GM20431 (cell line): ENCODE data around the gene CMTM6.
"Not testable (repeated sequence)": the region's sequence is repeated elsewhere in the genome, so short reads cannot be mapped to it uniquely, and the experiment has no call there.

Source experiments
- in situ Hi-C: fragments of 300-500 bp; cut with MseI, MboI; formaldehyde crosslinking; loops from one replicate; pipeline ENCODE4 v1.15.0; 2020; ENCODE audit warnings: low sequenced_read_pairs; ENCODE audit not compliant: unreplicated experiment

Gene CMTM6, protein sequence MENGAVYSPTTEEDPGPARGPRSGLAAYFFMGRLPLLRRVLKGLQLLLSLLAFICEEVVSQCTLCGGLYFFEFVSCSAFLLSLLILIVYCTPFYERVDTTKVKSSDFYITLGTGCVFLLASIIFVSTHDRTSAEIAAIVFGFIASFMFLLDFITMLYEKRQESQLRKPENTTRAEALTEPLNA

DNA sequence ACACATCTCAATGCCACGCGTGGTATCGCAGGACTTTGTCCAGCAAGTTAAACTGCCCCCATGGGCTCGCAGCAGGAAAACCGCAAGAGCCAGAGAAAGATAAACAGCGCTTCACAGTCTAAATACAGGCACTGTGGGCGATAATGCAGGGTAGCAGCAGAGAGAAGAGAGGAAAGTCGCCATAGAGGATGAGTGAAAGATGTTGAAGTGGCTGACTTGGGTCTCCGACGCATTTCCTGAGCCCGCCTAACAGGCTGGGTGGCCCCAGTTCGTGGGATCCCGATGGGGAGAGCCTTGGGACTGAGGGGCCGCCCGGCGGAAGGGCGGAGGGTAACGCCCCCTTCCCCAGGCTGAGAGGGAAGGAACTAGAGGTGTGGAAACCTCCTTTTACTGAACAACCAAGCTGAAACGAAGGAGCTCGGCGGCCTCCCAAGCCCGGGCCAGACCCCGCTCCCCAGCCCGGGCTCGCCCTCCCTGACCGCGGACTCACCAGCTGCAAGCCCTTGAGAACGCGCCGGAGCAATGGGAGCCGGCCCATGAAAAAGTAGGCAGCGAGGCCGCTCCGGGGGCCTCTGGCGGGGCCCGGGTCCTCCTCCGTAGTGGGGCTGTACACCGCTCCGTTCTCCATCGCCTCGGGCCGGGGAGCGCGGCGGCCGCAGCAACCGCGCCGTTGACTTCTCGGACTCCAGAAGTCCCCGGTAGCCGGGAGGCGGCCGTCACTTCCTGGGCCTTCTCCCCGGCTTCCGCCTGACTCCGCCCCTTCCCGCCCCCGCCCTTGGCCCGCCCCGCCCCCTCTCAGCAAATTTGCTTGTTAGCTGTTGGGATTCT, at the start of gene CMTM6:
CMTM6 (minus strand) TSS at position 735 of the 828 bp plus-strand sequence; CDS start at position 628, 107 bp downstream.
- in situ Hi-C loops, result loop anchor here (10.0 kb wide), 1 partner anchor 162 kb away; no protein-coding TSS in a partner anchor

DNA sequence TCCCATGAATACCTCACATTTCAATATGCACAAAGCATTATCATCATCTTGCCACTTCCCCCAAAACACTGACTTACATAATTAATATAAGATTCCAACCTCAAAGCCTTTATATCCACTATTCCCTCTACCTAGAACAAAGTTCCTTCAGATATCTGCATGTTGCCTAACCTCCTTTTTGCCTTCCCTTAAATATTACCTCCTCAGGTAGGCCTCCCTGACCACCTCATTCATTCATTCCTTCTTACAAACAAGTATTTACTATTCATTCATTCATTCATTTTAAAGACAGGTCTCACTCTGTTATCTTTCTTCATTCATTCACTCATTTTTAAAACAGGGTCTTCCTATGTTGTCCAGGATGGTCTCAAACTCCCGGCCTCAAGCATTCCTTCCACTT, 49.4 kb upstream of the CMTM6 start:
- in situ Hi-C loops, result no loop called here

DNA sequence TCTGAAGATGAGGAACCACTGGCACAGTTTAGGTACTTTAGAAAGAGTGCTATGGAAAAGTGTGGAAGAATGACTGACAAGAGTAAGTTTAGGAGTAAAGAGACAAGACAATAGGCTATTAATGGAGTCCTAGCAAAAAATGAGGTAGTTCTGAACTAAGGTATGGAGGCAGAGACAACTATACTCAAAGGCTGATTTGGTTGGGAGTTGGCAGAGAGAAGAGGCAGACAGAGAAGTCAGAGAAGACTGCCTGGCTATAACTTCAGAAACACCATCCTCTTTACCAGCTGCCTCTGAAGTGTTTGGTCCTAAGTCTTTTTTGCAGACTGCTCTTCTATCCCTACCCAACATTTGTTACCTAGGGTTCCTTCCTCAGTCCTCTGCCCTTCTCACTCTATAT, 48.8 kb upstream of the CMTM6 start:
- in situ Hi-C loops, result no loop called here

DNA sequence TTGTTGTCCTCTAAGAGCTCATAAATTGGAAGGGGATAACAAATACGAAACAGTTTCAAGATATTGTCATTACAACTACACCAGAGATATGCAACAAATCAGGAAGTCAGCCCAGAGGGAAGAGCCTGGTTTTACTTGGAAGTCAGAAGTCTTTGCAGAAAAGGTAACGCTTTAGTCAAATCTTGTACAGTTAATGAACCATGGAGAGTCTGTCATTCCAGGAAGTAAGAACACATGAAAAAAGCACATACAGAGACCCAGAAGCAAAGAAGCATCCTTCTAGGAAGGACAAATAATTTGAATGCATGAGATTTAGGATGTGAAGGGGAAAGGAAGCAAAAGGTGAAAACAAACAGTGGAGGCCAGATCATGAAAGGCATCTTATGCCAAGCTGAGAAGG, 48.4 kb upstream of the CMTM6 start:
- in situ Hi-C loops, result no loop called here

DNA sequence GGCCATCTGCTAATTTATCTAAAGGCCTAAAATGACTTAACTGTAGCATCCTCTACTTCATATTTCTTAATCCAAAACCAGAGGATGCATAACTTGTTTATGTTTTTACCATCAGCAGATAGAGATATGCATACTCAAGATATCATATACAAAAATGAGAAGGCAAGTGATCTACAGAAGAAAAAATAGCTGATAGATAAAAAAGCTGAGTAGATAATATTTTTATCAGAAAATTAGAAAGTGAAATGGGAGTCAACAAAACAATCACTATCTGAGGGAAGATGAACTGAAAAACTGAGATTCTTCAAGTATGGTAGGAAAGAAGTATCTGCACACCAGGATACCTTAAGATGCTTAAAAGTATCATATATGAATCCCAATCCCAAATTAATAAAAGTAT, 42.7 kb upstream of the CMTM6 start:
- in situ Hi-C loops, result no loop called here

DNA sequence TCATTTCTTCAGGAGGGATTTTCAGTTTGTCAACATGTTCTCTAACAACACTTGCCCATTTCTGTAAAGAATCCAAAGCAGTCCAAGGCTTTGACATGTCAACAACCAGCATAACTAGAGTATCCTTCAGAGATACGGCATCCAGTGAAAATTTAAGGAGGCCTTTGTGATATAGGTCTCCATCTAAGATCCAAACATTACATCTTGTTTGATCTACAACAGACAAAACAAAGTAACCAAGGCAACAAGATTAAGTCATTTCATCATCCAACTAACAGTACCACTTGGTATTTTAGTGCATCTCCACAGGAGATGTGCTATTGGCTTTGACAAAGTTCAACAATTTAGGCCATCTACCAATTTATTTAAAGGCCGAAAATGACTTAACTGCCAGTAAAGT, 42.2 kb upstream of the CMTM6 start:
- in situ Hi-C loops, result no loop called here

DNA sequence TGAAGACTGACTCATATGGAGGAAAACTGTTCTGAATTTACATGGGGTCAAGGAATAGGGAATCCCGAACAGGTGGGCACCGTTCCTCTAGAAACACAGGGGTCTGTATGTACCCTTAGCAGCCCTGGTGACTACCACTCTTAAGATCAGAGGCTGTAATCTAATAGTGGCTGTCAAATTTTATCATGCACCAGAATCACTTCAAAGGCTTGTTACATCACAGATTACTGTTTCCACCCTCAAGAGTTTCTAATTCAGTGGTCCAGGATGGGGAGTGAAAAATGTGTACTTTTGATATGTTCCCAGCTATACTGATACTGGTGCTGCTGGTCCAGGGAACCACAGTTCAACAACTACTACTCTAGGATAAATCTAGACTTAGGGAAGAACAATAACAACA, 40.2 kb upstream of the CMTM6 start:
- in situ Hi-C loops, result no loop called here

DNA sequence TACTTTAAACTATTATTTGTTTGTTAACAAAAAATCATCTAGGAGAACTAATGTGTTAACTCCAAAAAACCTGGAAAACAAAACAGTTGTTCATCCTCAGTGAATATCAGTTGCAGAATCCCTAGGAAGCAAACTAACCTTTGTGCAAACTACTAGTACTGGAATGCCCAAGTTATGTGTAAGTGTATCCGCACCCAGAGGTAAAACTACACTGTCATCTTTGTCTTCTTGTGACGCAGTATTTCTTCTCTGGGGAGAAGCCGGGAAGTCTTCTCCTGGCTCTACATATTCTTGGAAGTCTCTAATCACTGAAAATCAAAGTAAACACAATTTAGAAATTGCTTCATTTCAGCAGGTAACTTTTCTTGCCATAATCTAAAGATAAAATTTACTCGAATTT, 38.2 kb upstream of the CMTM6 start:
- in situ Hi-C loops, result no loop called here

DNA sequence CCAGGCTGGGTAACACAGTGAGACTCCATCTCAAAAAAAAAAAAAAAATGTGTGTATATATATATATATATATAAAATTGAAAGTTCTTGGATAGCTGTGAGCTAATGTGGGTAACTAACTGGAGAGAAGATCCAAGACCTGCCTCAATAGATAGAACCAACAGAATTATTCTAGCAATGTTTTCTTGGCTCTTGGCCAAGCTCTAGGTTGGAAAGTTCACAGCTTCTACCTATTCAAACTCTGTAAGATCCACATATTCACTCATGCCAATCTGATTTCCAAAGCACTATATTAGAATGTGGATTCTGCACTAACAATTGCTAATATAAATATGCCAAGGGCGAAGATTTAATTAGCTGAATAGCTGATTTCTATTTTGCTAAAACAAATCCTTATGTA, 29.8 kb upstream of the CMTM6 start:
- in situ Hi-C loops, result no loop called here

DNA sequence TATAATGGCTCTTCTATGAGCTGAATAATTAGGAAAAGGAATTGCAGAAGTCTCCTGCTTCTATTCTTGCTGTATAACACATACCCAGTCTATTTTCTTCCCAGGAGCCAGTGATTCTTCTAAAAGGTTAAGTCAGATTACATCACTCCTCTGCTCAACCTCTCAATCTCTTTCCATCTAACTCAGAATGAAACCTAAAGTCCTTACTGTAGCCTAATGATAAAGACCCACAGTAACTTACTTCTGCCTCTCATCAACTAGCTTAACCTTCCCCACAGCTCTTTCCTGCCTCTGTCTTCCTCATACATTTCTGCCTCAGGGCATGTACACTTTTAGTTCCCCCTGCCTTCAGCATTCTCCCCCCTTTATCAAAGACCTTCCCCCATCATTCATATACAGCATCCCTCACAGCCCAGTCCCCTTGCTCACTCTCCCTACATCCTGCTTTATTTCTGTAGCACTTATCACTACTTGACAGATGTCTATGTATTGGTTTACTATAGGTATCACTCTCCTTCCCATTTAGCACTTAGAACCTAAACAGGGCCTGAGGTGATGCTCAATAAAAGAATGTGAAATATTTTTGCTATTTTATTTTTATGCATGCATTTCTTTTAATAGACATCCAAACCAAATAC, 28.5 kb upstream of the CMTM6 start:
- in situ Hi-C loops, result no loop called here

DNA sequence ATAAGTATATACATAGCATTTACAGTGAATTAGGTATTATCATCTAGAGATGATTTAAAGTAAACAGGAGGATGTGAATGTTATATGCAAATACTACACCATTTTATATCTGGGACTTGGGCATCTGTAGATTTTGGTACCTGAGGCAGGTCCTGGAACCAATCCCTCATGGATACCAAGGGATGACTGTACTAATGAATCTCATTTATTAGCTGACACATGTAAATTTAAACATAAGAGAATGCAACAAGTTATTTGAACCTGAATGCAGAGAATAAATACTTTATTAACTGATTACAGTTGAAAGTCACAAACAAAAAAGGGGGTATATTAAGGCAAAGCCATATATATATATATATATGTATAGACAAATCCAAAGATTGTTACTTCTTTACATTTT, 23.1 kb upstream of the CMTM6 start:
- in situ Hi-C loops, result no loop called here

DNA sequence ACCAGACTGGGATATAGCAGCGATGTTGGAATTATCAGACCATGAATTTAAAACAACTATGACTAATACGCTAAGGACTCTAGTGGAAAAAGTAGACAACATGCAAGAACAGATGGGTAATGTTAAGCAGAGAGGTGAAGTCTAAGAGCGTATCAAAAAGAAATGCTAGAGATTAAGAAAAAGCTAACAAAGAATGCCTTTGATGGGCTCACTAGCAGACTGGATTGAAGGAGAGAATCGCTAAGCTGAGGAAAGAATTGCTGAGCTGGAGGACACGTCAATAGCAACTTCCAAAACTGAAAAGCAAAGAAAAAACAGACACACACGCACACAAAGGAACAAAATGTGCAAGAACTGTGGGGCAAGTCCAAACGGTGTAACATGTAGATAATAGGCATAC, 20.0 kb upstream of the CMTM6 start:
- in situ Hi-C loops, result no loop called here

DNA sequence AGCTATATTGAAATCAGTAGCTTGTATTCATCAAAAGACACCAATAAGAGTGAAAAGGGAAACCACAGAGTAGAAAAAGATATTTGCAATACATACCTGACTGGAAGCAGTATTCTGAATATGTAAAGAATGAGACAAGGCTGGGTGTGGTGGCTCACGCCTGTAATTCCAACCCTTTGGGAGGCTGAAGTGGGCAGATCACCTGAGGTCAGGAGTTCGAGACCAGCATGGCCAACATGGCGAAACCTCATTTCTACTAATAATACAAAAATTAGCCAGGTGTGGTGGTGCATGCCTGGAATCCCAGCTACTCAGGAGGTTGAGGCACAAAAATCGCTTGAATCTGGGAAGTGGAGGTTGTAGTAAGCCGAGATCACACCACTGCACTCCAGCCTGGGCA, 16.3 kb upstream of the CMTM6 start:
- in situ Hi-C loops, result not testable (repeated sequence)

DNA sequence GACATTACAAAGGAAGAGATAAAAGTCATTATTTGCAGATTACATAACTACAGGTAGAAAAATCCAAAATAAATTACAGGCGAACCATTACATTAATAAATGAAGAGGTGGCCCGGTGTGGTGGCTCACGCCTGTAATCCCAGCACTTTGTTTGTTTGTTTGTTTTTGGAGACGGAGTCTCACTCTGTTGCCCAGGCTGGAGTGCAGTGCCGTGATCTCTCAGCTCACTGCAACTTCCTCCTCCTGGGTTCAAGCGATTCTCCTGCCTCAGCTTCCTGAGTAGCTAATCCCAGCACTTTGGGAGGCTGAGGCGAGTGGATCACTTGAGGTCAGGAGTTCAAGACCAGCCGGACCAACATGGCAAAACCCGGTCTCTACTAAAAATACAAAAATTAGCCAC, 14.1 kb upstream of the CMTM6 start:
- in situ Hi-C loops, result not testable (repeated sequence)

DNA sequence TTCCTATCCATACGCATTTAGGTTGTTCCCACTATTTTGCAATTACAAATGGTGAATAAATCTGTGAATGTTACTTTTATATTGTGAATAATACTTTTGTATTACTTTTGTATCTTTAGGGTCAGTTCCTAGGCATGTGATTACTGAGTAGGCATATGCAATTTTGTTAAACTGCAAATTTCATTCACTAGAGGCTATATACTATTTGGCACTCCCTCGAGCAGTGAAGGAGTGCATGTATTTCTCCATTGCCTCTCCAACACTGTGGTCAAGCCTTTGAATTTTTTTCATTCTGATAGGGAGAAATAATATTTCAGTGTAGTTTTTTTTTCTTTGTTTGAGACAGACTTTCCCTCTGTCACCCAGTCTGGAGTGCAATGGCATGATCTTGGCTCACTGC, 8.4 kb upstream of the CMTM6 start:
- in situ Hi-C loops, result no loop called here

DNA sequence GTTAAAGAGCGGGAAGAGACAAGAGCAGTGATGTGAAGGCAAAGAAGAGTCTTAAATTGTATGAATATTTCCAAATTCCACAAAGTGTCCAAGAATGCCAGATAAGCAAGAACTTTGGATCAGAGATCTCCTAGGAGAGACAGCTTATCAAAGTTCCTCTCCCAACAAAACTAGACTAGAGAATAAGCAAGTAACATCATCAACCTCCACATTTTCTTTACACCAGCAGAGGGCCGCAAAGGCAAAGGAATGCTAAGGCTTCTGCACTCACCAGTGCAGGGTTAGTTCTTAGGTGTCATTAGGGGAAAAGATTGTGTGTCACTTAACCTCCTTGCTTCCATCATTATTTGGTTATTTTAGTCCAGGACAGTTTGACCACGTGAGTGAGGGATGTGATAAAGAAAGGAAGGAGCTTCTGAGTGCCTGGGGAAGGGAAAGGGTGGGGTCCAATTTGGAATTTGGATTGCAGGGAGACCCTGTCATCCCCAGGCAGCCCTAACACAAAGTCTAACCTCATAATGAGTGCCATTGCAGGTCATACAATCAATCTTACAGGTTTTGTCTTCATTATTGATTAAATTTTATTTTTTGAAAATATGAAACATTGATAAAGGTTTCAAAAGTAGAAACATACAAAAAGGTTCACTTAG, 7.5 kb upstream of the CMTM6 start:
- in situ Hi-C loops, result no loop called here

DNA sequence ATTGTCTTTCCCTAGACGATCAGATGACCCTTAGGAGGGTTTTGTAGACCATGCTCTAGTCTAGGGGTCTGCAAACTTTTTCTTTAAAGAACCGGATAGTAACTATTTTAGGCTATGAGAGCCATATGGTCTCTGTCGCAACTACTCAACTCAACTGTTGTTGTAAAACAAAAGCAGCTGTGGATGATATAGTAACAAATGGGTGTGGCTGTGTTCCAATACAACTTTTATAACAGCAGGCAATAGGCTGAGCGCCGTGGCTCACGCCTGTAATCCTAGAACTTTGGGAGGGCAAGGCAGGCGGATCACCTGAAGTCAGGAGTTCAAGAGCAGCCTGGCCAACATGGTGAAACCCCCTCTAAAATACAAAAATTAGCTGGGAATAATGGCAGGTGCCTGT, 6.1 kb upstream of the CMTM6 start:
- in situ Hi-C loops, result loop anchor here (10.0 kb wide), 1 partner anchor 156 kb away; no protein-coding TSS in a partner anchor

DNA sequence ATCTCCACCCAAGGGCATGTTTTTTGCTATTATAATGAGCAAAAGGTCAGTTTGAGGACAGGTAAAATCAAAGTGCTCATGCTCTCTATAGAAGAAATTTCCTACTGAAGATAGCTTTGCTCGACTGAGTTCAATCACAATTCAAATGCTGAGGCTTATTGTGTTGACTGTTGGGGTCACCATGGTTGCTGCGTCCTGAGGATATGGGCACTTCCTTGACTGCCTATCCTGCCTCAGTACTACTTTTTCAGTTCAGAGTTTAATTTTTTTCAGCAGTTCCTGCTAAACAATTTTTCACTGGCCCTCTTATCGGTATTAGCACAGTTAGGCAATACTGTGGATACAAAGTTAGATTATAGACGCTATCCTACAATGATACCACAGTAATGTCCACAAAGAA, 3.8 kb upstream of the CMTM6 start:
- in situ Hi-C loops, result loop anchor here (10.0 kb wide), 1 partner anchor 158 kb away; no protein-coding TSS in a partner anchor

DNA sequence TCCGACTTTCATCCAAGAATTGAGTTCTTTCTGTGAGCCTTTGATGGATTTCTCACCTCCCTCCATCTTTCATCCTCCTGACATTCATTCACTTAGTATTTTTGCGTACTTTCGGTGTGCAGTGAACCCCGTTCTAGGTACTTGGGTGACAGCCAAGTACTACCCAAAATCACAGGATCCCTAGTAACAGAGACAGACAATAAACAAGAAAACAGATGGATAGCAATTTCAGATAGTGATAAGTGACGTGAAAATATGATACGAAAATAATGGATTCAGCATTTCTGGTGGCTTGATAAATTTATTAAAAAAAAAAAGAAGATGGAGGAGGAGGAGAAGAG, 264 bp upstream of the CMTM6 start:
- in situ Hi-C loops, result loop anchor here (10.0 kb wide), 1 partner anchor 162 kb away; no protein-coding TSS in a partner anchor

DNA sequence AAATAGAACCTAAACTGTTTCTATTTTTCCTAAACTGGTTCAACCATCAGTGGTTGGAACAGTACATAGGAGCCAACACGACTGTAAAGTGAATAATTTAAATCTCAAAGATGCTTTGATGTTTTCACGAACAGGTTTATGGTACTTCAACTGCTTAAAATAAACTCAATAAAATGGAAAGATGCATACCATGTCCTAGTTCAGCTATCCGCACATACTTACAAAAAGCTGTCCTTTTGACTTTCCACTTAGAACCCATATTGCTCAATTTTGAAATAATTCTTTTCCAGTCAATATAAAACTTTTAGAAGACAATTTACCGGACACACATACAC, 902 bp downstream of the CMTM6 start:
- in situ Hi-C loops, result loop anchor here (10.0 kb wide), 1 partner anchor 163 kb away; no protein-coding TSS in a partner anchor
